ENCODE data around the gene LOXHD1. TPM values are rescaled to one million over a fixed set of nuclear protein-coding genes. Genes with fewer than 3 reads are reported as not detected.

The LOXHD1 gene
- total and polyA plus RNA-seq, 2 of the 13 experiments (the other 11 are each of a cell fraction or from before 2014, with no cell fraction given): not detected

- intact Hi-C loops (cut with micrococcal nuclease; ENCODE audit: unreplicated experiment): no loop called here
- no peaks in the 10 kb centered on the region for H4K20me1 ChIP-seq (ENCODE audit: insufficient read depth, low read length)
- no peaks in the 10 kb centered on the region for H3K79me2 ChIP-seq (ENCODE audit: insufficient read depth, low read length)
- DNase-seq (ENCODE audit: low spot score) (no peak), ATAC-seq (no peak), FAIRE-seq (no peak)
- H3K4me1 ChIP-seq (ENCODE audit: insufficient read depth, low read length): no peaks in the 10 kb centered on the region
- in situ Hi-C loops (cut with HindIII; ENCODE audit: extremely low pct_ligation_motif_present, low pct_unique_long_range_greater_than_20kb): loop anchor here (25.0 kb wide), 1 partner anchor 340 kb away; no protein-coding TSS in a partner anchor
- BruUV-seq (replicated peaks): no TSS peak
- no peak overlapping the region for H3K4me2 ChIP-seq (ENCODE audit: low read depth, low read length)
- no peak overlapping the region for H3K9ac ChIP-seq (ENCODE audit: insufficient read depth, low read depth, low read length)
- CTCF ChIA-PET (ENCODE audit: low intra/inter-chr PET ratio, low total read pairs): no interaction called here
- WGBS (ENCODE audit: low lambda C conversion rate): 21% methylated on average over 15 of the region's 21 CpGs
- TF ChIP-seq ZNF7 (CRISPR knock-in tag; IDR thresholded peaks at IDR 0.05) (no peak), ZBTB49 (CRISPR knock-in tag; IDR thresholded peaks at IDR 0.05; ENCODE audit: borderline replicate concordance) (no peak), ZNF629 (CRISPR knock-in tag; conservative IDR thresholded peaks at IDR 0.05) (no peak), ZNF800 (CRISPR knock-in tag; IDR thresholded peaks at IDR 0.05) (no peak), PPARG (CRISPR knock-in tag; conservative IDR thresholded peaks at IDR 0.05) (no peak), CREBL2 (CRISPR knock-in tag; IDR thresholded peaks at IDR 0.05; ENCODE audit: borderline replicate concordance) (no peak), MED8 (CRISPR knock-in tag; IDR thresholded peaks at IDR 0.05; ENCODE audit: insufficient replicate concordance) (no peak), ZNF468 (CRISPR knock-in tag; IDR thresholded peaks at IDR 0.05) (no peak), ZNF709 (CRISPR knock-in tag; IDR thresholded peaks at IDR 0.05) (no peak), ZNF329 (CRISPR knock-in tag; IDR thresholded peaks at IDR 0.05; ENCODE audit: low read depth) (no peak), MAFG (CRISPR knock-in tag; IDR thresholded peaks at IDR 0.05) (no peak)
- no peaks in the 10 kb centered on the region for H3K36me3 ChIP-seq (replicated peaks in 1 of 2; ENCODE audit: control insufficient read depth in 1 of 2, insufficient read depth in 2 of 2, low read length in 2 of 2)
- no peaks in the 10 kb centered on the region for H3K9me3 ChIP-seq (ENCODE audit: low read length)
- POLR2A ChIA-PET: no interaction called here
- no peak overlapping the region for H2AFZ ChIP-seq (ENCODE audit: low read length)
- H3K27ac ChIP-seq (ENCODE audit: extremely low read length, insufficient read depth, low read length): no peak overlapping the region
- peaks cover 0 to 29% of the 10 kb centered on the region in 2 experiments; a peak in 1 of 5 replicates for H3K27me3 ChIP-seq (ENCODE audit: control insufficient read depth in 1 of 2, insufficient read depth in 2 of 2, low read length in 2 of 2)
- H3K4me3 ChIP-seq (replicated peaks in 1 of 3; ENCODE audit: insufficient read depth in 1 of 3, low read depth in 2 of 3, low read length in 3 of 3): no peak overlapping the region
Observed at GRCh38 chr18:46477425-46478011, 179.5 kb downstream of the LOXHD1 start.
